Neutrophil (primary cell): Measurements from ENCODE around the gene ZNF664.

Experiments used
- H3K27ac ChIP-seq: fragments of 200-600 bp; sonication (generic); 2 replicates; pipeline ENCODE4 v1.5.1; 2016; ENCODE audit warnings: mild to moderate bottlenecking, moderate library complexity
- H3K27me3 ChIP-seq: fragments of 200-600 bp; sonication (generic); 2 replicates; pipeline ENCODE4 v1.6.0; 2016; ENCODE audit warnings: mild to moderate bottlenecking
- H3K36me3 ChIP-seq: fragments of 200-600 bp; sonication (generic); 2 replicates; pipeline ENCODE4 v1.5.1; 2017
- H3K4me1 ChIP-seq, 2 experiments: fragments of 200-600 bp in 1 of 2; sonication (generic) in 1 of 2; 1 replicate in 1 of 2; 2 replicates in 1 of 2; pipeline versions ENCODE4 v1.5.1 to v1.6.1; 2013 to 2016; ENCODE audit warnings: low read depth in 1 of 2, low read length in 1 of 2, mild to moderate bottlenecking in 1 of 2, moderate library complexity in 1 of 2; ENCODE audit not compliant: control insufficient read depth in 1 of 2, insufficient read depth in 1 of 2
- H3K4me3 ChIP-seq, 2 experiments: fragments of 200-600 bp in 1 of 2; sonication (generic) in 1 of 2; 1 replicate in 1 of 2; 2 replicates in 1 of 2; pipeline ENCODE4 v1.5.1; 2013 to 2016; ENCODE audit warnings: low read depth in 1 of 2, low read length in 1 of 2, mild to moderate bottlenecking in 1 of 2, moderate library complexity in 1 of 2
- H3K9me3 ChIP-seq: fragments of 200-600 bp; sonication (generic); 2 replicates; pipeline ENCODE4 v1.5.1; 2016
- TF ChIP-seq, protein P1 (sequence below): fragments of 200-600 bp; sonication (generic); IDR thresholded peaks from 2 replicates; pipeline ENCODE4 v1.5.1; 2016; ENCODE audit warnings: antibody characterized with exemption

The ZNF664 gene

DNA sequence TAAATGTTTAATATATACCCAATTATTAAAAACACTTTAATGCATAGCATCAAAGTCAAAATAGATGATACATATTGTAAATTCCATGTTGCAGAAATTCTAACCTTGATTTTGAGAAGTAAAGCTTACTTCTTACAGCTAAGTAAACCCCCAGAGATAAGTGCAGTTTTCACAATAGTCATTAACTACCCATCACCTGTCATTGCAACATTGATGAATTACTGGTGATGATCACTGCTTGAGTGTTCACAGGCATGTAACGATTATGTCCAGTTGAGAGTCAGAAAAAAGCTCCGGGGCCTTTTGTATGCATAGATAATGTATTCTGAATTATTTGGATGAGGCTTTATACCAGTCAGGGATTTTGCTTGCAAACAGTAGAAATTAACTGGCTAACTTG is 67.7 kb downstream of the ZNF664 start:
- no peaks in the 10 kb centered on the region for H3K9me3 ChIP-seq
- TF ChIP-seq, protein P1, sequence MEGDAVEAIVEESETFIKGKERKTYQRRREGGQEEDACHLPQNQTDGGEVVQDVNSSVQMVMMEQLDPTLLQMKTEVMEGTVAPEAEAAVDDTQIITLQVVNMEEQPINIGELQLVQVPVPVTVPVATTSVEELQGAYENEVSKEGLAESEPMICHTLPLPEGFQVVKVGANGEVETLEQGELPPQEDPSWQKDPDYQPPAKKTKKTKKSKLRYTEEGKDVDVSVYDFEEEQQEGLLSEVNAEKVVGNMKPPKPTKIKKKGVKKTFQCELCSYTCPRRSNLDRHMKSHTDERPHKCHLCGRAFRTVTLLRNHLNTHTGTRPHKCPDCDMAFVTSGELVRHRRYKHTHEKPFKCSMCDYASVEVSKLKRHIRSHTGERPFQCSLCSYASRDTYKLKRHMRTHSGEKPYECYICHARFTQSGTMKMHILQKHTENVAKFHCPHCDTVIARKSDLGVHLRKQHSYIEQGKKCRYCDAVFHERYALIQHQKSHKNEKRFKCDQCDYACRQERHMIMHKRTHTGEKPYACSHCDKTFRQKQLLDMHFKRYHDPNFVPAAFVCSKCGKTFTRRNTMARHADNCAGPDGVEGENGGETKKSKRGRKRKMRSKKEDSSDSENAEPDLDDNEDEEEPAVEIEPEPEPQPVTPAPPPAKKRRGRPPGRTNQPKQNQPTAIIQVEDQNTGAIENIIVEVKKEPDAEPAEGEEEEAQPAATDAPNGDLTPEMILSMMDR: no peak
- no peaks in the 10 kb centered on the region for H3K27me3 ChIP-seq
- H3K36me3 ChIP-seq: no peaks in the 10 kb centered on the region
- H3K4me3 ChIP-seq: no peak overlapping the region
- no peak overlapping the region for H3K27ac ChIP-seq
- H3K4me1 ChIP-seq: peaks cover 20 to 35% of the 10 kb centered on the region in 2 experiments

DNA sequence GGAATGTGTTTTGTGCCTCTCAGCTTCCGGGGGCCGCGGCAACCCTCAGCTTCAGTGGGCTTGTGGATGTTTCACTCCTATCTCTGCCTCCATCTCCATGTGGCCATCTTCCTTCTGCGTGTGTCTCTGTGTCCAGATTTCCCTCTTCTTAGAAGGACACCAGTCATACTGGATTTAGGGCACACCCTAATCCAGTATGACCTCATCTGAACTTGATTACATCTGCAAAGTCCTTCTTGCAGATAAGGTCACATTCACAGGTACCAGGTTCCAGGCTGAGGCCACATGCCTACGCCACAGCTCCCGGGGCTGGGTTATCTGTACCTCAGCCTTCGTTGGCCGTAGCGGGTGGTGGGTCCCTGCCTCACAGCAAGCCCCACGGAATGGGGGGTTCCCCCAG is 68.9 kb downstream of the ZNF664 start:
- H3K4me3 ChIP-seq: no peak overlapping the region
- peaks cover 20 to 36% of the 10 kb centered on the region in 2 experiments for H3K4me1 ChIP-seq
- TF ChIP-seq, protein P1: no peak

DNA sequence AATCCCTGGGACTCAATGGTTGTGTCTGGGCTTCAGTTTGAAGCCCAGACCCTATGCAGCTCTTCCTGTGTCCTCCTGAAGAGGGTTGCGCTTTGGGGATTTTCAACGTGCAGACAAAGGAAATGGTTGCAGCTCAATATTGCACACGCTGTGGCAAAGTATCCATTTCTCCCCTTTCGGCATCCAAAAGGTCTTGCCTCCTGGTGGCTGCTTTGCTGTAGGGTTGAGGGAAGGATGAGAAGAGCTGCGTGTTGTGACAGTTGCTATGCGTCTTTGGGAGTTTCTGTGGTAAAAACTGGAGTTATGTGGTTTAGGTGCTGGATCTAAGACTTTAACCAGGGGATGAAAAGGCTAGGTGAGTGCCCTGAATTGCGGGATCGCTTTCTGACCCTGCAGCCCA is 71.0 kb downstream of the ZNF664 start:
- H3K4me1 ChIP-seq: peaks cover 20 to 36% of the 10 kb centered on the region in 2 experiments
- no peaks in the 10 kb centered on the region for H3K27me3 ChIP-seq
- no peak overlapping the region for H3K4me3 ChIP-seq
- H3K9me3 ChIP-seq: no peaks in the 10 kb centered on the region
- H3K36me3 ChIP-seq: no peaks in the 10 kb centered on the region
- H3K27ac ChIP-seq: no peak overlapping the region
- TF ChIP-seq, protein P1: no peak

More for the DNA sequence above, 68.9 kb downstream of the ZNF664 start:
- no peaks in the 10 kb centered on the region for H3K27me3 ChIP-seq
- no peak overlapping the region for H3K27ac ChIP-seq
- no peaks in the 10 kb centered on the region for H3K9me3 ChIP-seq
- no peaks in the 10 kb centered on the region for H3K36me3 ChIP-seq

DNA sequence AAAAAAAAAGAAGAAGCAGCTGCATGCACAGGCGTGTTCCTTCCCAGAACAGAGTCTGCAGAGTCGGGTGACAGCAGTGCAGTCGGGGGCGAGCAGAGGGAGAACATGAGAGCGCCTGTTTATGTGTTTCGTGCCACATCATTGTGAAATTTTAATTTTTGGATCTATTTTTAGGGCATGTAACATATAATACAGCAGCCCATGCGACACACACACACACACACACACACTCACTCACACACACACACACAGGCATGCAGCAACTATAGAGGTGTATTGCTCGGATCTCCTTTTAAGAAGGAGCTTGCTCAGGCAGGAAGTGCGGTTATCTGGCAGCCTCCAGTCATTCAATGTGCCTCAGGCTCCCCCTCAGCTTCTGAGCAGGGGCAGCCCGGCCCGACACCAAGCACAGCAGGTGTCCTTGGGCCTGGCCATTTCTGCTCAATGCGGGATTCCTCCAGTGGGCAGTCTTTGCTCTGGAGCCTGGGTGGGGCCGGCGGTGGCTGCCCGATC is 71.8 kb downstream of the ZNF664 start:
- TF ChIP-seq, protein P1: no peak
- Histone ChIP-seq H3K27me3 (no peaks in the 10 kb centered on the region), H3K4me3 (no peak overlapping the region), H3K27ac (no peak overlapping the region), H3K36me3 (no peaks in the 10 kb centered on the region), H3K4me1 (peaks cover 20 to 36% of the 10 kb centered on the region in 2 experiments), H3K9me3 (no peaks in the 10 kb centered on the region)

DNA sequence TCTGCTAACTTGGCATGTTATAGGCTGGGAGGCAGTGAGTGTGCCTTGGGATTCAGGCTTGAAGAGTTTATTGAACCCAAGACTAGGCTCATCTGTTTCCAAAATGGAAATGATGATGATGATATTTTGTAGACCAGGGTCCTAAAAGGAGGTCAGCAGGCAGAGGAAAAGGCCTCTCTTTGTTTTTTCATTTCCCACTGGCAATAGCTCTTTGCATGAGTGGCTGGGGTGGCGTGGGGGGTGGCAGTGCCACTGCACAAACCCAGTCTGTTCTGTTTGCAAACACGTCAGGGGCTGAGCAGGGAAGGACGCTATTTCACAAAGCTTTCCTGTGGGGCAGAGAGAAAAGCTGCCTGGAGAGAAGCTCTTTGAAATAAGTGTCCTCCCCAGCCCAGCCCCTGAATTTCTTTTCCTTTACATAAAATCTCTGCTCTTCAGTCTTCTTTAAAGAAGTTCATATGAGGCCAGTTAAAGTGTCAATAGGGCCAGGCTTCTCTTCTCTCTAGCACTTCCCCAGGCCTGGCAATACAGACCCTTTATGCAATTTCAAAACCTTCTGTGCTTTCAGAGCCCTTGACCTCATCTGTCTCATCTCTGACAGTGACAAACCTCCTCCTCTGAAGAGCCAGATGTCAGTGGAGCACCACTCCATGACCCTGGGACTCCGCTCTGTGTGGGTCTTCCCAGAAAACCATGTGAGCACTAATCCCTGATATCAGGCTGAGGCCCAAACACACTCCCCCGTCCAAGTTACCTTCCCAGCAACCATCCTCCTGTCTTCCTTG is 72.8 kb downstream of the ZNF664 start:
- Histone ChIP-seq H3K4me1 (peaks cover 11 to 29% of the 10 kb centered on the region in 2 experiments), H3K9me3 (no peaks in the 10 kb centered on the region), H3K4me3 (no peak overlapping the region), H3K36me3 (no peaks in the 10 kb centered on the region), H3K27me3 (no peaks in the 10 kb centered on the region), H3K27ac (no peak overlapping the region)
- TF ChIP-seq, protein P1: no peak
